HG02970 (cell line): Measurements from ENCODE around the gene DGKI.

Source experiments
- ATAC-seq: cut with Tn5 transposase; IDR thresholded peaks from one replicate; pipeline ENCODE4 v1.9.1; 2021; ENCODE audit warnings: mild to moderate bottlenecking, moderate library complexity, moderate number of reproducible peaks; ENCODE audit not compliant: unreplicated experiment, low FRiP score

The DGKI gene

DNA sequence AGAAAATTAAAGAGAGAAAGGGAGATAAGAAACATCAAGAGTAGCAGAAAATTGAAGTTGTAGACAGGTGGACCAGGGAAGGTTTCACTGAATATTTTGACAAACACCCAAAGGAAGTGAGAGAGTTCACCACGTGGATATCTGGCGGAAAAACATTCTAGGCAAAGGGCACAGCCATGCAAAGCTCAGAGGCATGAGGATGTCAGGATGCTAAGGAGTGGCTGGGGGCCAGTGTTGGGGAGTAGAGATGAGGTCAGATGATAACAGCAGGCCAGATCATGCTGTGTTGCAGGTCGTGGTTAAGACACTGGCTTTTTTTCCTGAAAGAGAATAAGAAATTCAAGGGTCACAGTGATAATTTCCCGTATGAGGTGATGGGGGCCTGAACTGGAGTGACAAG lies 181.9 kb downstream of the DGKI start:
- ATAC-seq: no peak

DNA sequence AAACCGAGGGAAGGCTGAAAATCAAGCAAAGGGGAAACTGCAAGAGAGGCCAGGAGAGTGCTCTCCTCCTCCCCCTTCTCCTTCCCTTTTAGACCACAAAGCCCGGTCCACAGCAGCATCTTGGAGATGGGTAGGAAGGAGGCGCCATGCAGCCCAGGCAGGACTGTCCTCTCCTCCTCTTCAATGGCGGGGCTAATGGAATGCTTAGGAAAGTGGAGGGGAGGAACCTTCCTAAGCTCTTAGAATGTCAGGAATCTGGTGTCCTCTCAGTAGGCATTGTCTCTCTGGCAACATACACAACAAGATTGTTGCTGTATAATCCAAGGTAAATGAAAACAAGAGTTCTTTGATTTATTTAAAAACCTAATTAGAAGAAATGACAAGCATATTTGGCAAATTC lies 185.1 kb downstream of the DGKI start:
- ATAC-seq: no peak

DNA sequence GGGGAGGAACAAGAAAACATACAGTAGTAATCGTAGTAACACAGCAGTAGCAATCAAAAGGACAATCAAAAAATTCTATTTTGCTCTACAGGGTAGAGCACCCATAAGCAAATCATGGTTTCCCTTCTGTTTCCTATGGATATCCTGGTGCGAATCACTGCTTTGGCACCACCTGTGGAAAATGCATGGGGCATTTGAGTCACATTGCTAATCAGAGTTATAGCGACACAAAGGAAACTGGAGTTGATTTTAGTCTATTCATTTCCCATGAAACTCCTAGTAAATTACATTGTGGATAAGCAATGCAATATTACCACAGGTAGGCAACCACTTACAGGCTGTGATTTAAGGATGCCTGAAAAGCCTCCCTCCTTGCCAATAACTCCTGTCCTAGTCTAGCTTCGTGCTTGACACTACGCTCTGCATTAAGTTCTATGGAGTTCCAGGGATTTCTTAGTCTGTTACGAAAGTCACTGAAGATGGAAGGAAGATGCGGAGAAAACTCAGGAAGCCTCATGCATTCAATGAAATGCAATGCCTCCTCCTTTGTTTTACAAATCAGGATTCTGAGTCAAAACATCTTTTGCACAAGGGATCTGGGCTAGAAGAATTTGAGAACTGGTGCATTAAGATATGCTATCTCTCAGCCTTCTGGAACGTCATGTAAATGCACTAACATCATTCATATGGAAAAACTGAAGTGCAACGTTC lies 188.4 kb downstream of the DGKI start:
- ATAC-seq: no peak

DNA sequence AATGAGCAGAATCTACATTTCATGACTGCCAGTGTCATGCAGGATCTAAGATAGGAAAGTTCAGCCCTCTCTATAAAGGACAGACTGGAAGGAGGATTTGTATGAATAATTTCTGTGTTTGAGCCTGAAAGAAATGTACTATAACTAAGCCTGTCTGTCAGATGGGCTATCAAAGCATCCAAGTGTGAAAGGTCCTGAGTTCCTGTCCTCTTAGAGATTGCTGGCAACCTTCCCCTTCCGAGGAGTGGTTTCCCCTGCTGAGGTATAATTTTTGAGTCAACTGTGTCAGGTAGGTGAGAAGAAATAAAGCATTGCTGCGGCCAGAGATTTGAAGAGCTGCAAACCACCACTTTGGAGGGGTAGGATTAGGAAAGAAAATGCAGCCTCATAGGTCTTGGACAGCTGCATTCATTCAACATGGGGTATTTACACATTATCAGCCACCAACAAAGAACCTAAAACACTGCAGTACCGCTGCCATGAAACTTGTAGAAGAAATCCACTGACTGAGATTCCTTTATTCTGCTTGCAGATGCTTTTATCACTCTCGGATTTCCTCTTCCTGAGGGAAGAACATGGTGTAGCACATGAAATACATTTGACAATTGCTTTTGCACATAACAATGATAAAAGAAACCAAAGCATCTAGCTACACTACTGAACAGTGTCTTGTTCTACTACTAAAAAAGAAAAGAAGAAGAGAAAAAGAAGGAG lies 189.1 kb downstream of the DGKI start:
- ATAC-seq: no peak

DNA sequence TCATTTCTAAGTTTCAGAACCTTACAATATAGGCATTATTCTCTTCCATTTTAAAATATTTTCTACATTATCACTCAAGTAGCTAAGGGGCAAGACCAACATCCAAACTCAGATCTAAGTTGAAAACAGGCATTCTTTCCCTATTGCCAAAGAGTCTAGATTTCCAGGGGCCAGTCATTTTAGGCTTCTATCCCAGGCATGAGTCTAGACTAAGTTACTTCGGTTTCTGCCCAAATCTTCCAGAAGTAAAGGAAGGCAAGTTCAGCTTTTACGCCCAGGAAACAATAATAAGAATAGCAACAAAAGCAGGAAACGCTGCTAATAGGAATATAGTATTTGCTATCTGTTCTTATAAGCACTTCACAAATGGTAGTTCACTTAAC lies 189.9 kb downstream of the DGKI start:
- ATAC-seq: no peak

DNA sequence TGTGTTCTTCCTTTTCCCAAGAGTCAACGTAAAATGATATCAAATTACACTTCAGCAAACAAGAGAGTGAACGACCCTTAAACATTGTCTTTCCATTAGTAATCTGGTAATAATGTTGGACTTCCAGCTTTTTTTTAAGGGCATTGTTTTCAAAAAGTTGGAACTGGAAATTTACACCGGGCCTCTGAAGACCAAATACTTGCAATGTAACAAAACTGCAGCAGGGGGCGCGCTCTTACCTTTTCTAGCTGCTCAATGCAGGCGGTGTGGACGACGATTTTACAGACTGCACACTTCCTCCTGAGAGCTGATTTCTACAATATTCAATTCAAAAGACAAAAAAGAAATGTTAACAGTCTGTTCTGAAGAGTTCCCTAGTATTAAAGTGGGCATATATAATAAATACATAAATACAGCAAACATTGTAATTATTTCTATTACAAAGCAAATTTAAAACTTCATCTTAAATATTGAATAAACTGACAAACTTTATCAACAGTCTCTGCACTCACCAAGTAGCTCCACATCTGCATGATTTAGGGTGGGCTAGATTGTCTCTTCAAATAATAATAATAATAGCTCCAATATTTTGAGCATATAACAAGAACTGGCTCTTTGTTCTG lies 190.4 kb downstream of the DGKI start:
- ATAC-seq: no peak

DNA sequence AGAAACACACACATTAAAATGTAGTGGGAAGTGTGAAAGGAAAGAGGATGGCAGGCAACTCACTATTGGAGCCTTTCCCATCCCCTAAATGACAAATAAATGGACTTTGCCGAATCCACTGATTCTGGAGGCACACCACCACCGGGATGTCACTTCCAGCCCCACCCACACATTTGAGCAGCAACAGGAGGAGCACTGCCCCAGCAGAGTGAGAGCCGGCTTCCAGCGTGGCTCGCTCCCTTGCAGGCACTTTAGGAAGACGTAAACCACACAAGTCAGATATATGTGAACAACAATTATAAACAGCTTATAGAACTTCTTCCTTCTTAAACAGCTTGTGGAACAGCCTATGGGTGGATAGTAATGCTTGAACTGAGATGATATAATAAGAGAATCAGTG lies 191.0 kb downstream of the DGKI start:
- no peak for ATAC-seq

DNA sequence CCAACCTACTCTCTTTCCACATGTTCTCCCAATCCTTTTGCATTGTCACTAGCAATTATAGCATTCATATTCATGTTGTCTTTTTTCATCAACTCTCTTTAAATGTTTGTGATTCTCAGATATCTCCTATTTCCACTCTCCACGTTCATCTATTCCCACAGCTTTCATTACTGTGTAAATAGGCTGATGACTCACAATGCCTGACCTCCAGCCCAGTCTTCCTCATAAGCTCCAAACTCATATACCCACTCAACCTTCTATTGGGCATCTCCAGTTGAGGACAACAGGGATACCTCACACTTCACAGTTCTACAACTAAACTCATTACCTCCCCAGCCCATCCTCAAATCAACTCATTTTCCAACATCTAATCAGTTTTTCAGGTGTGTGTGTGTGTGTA lies 194.1 kb downstream of the DGKI start:
- ATAC-seq: no peak

DNA sequence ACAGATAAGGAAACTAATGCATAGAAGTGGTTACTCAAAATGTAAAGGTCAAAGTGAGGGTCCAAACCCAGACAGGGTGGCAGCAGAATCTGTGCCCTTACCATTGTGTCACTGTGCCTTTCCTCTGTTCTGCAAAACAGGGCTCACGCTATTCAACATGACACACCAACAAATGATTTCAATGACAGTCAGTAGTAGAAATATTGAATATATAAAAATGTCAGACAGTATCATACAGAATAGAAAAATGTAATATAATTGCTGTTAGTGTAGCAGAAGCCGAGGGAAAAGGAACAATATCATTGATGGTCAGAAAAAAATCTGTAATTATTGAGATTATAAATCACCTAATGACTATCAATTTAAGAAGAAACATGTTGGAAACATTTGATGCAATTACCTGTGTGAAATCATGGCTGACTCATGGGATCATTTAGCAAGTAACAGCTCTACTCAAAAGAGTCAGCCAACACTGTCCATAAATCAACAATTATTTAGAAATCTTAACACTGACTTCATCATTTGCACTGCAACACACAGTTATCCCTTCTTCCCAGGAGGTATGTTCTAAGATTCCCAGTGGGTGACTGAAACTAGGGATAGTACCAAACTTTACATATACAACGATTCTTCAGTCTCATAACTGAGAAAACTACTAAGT lies 198.7 kb downstream of the DGKI start:
- no peak for ATAC-seq

DNA sequence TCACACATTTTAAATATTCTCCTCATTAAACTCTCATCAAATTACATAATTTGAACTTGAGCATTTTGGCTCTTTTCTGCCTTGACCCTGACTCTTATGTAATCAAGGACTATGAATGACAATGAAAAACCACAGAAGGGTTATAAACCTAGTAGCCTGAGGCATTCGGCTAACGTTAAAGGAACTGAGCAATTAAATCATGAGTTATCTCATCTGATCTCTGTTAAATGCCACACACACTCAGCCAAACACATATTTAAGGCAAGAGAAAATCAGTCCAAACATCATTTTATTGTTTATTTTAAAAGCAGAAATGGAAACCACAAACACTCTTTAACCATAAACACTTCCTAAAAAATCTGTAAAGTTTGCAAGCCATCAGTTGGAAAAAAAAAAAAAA lies 204.3 kb downstream of the DGKI start:
- ATAC-seq: no peak

DNA sequence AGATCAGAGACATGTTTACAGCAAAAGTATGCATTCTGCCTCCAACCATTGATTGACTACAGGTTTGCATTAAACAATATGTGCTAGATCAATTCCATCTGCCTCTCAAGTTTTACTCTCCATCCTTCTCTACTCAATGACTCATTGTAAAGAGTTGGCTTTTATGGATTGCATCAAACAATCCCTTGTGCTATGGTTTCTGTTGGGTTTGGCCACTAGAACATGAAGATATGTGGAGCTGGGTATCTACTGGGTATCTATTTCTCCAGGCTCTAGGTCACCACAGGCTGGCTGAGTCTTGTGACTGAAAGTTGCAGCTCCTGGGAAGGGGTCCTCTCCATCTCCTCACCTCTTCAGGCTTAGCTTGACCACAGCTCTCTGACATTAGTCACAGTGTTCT lies 204.7 kb downstream of the DGKI start:
- ATAC-seq: no peak

DNA sequence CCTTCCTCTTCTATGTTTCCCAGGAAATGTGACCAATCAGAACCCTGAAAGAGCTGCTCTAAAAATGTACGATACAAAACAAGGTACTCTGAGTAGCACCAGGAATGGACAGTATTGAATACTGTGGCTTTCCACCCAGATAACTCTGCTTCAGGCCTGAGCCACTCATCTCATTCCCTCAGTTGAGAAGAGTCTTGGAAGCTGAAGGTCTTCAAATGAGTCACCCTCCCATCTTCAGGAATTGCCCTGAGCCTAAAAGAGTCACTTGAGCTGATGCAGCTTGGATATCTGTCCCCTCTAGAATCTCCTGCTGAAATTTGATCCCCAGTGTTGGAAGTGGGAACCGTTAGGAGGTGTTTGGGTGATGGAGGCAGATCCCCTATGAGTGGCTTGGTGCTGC lies 210.4 kb downstream of the DGKI start:
- ATAC-seq: no peak

DNA sequence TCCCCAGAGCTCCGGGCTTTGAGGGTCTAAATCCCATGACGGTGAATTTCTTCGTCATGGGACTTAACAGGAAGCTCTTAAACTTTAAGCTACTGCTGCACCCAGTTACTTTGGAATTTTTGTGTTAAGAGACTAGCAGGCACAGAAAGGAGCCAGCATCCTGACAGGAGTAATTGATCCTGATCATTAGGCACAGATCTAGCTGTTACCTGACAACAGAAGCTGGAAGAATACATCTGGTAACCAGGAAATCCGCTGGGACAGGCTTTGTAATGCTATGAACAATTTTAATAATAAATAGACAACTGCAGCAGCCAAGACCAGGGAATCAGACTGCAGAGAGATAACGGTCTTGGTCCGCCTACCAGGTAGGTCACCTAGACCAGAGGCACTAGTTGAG lies 210.9 kb downstream of the DGKI start:
- ATAC-seq: no peak

DNA sequence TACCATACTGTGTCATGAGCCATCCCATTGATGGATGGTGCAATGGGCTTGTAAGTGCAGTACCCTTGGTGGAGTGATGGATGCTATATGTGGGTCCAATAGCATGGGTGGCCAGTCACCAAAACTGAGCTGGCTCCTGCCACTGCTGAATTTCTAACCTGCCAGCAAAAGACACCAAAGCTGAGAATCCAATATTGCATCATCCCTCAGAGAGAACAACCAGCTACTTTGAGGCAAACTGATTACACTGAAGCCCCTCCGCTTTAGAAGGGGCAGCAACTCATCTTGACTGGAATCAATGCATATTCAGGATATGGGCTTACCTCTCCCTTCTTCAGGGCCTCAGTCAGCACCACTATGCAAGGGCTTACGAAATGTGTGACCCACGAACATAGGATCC lies 211.6 kb downstream of the DGKI start:
- ATAC-seq: no peak

DNA sequence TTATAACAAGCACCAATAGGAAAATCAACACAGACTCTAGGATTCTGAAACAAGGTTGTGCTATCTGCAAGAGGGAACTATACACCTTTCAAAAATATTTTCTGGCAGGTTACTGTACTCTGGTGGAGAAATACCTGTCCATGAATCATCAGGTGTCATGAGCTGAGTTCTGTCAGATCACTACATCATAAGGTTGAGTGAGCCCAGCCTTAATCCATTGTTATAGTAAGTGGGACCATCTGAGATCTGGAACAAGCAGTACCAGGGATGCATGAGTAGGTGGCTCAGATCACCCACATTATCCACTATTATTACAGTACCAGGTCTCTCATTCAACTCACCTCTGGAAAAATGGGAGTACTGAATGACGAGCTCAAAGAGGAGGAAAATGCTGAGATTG lies 212.4 kb downstream of the DGKI start:
- no peak for ATAC-seq

DNA sequence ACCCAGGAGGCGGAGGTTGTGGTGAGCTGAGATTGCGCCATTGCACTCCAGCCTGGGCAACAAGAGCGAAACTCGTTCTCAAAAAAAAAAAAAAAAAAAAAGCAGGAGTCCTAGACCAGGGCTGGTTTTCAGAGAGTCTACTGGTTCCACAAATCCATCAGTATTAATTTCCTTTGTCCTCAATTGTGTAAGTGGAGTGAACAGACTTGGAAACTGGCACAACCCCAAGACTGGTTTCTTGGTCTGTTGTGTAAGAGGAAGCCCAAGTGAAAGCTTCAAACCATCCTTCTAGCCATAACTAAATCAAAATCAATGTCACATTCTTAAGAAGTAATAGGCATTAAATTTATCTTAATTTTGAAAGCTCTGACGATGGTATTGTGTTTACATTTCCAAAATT lies 213.6 kb downstream of the DGKI start:
- ATAC-seq: no peak

DNA sequence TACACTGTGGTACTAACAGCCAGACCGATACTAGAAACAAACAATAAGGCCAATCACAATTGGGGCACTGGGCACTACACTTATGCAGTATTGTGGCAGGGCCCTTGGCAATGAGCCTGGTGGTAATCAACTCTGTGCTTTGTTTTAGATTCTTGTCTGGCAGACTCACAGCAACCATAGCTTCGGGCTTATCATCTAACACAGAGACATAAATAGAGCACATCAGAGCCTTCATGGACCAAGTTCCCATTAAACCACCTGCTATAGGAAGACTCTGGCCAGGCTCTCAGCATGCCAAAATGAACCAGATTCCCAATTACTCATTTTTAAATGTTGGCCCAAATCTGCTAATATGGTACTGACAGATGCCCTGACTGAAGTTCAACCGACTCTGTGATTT lies 218.6 kb downstream of the DGKI start:
- ATAC-seq: no peak

DNA sequence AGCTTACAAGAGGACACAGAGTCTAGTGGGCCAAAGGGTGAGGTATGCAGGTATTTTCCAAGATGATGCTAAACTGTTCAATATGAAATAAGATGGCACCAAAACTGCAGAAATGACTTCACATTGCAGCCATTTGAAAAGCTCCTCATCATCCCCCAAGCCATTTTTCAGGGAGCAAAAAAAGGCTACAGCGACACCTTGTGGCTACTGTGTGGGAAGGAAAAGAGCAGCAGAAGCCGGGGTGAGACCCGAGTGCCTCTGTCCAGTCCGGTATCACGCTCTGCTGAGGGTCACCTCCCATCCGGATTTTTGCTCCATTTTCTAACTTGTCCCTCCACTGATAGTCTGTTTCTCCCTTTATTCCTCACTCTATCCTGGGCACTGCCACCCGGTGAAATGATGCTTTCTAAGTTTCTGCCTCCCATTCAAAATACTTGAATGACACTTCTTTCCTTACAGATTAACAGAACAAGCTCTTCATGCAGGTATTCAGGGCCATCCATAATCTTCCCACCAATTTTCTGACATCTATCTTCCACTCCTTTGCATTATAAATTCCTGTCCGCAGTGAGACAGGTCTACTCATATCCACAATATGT lies 220.2 kb downstream of the DGKI start:
- no peak for ATAC-seq

DNA sequence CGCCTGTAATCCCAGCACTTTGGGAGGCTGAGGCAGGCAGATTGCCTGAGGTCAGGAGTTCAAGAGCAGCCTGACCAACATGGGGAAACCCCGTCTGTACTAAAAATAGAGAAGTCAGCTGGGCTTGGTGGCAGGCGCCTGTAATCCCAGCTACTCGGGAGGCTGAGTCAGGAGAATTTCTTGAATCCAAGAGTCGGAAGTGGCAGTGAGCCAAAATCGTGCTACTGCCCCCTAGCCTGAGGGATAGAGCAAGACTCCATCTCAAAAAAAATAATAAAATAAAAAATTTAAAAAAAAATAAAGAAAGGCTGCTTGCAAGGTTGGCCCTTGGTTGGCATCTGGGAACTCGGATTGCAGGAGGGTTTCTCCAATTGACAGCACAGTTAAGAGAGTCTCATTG lies 221.6 kb downstream of the DGKI start:
- no peak for ATAC-seq

DNA sequence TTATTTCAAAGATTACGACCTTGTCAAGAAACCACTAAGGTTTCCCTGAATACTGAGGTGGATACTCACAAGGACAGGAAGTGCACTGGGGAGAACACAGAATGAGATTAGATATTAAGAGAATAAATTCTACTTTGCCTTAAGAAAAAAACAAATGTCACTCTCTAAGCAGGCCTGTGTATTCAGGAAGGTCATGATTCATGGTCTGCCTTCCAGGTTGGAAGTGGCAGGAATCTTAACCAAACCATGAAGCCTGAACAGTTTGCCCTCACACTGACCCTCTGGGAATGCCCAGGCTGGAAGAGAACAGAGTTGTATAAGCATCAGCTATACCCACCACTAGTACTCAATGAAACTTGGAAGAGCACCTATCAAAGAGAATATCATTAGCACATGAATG lies 227.6 kb downstream of the DGKI start:
- ATAC-seq: no peak

DNA sequence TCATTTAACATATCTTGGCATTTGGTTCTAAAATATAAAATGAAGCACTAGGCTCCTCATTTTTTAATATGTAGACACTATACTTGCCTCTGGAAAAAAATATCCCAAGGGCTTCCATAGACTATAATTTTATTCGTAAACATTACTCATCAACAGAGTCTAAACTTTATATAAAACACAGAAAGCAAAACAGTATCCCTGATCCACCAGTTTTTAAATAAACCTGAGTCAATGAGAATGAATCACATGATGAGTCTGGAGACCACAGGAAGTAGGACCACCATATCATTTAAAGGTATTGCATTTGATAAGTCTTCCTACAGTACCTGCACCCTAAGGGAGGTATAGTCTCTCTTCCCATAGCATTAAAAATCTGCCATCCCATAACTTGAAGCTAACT lies 228.0 kb downstream of the DGKI start:
- no peak for ATAC-seq
